ENCODE results near the gene KLK3.

The KLK3 gene

GRCh38 chr19:50821248-50821612, 33.5 kb upstream of the KLK3 start:
- peaks cover 77% of the 10 kb centered on the region for H3K27me3 ChIP-seq
- H3K4me1 ChIP-seq (ENCODE audit: control insufficient read depth in 1 of 2, insufficient read depth in 1 of 2, low read depth in 1 of 2, low read length in 1 of 2), result peaks cover 0 to 3% of the 10 kb centered on the region in 2 experiments
- no peak for TF ChIP-seq CTCF (IDR thresholded peaks at IDR 0.05)
- no peak overlapping the region for H3K27ac ChIP-seq
- H3K36me3 ChIP-seq, result no peaks in the 10 kb centered on the region
- H3K4me3 ChIP-seq (ENCODE audit: low read depth in 1 of 2, low read length in 1 of 2), result no peak overlapping the region
- no peaks in the 10 kb centered on the region for H3K9me3 ChIP-seq

- TF ChIP-seq CTCF (IDR thresholded peaks at IDR 0.05), result no peak
- peaks cover 76% of the 10 kb centered on the region for H3K27me3 ChIP-seq
- H3K4me1 ChIP-seq (ENCODE audit: control insufficient read depth in 1 of 2, insufficient read depth in 1 of 2, low read depth in 1 of 2, low read length in 1 of 2), result peaks cover 0 to 3% of the 10 kb centered on the region in 2 experiments
These were observed 33.1 kb upstream of the KLK3 start for GRCh38 chr19:50821622-50822021.

GRCh38 chr19:50822661-50823208, 32.0 kb upstream of the KLK3 start:
- Histone ChIP-seq H3K9me3 (no peaks in the 10 kb centered on the region), H3K27ac (no peak overlapping the region), H3K36me3 (no peaks in the 10 kb centered on the region), H3K4me3 (ENCODE audit: low read depth in 1 of 2, low read length in 1 of 2) (no peak overlapping the region), H3K4me1 (ENCODE audit: control insufficient read depth in 1 of 2, insufficient read depth in 1 of 2, low read depth in 1 of 2, low read length in 1 of 2) (peaks cover 0 to 3% of the 10 kb centered on the region in 2 experiments), H3K27me3 (peaks cover 73% of the 10 kb centered on the region)
- no peak for TF ChIP-seq CTCF (IDR thresholded peaks at IDR 0.05)

More at GRCh38 chr19:50821622-50822021, 33.1 kb upstream of the KLK3 start:
- H3K9me3 ChIP-seq, result no peaks in the 10 kb centered on the region
- H3K4me3 ChIP-seq (ENCODE audit: low read depth in 1 of 2, low read length in 1 of 2), result no peak overlapping the region
- H3K27ac ChIP-seq, result no peak overlapping the region
- no peaks in the 10 kb centered on the region for H3K36me3 ChIP-seq

- H3K4me1 ChIP-seq (ENCODE audit: control insufficient read depth in 1 of 2, insufficient read depth in 1 of 2, low read depth in 1 of 2, low read length in 1 of 2), result no peaks in the 10 kb centered on the region
- no peak for TF ChIP-seq CTCF (IDR thresholded peaks at IDR 0.05)
- peaks cover 65% of the 10 kb centered on the region for H3K27me3 ChIP-seq
- no peak within 1 kb of the TSS for H3K27ac ChIP-seq
- no peaks in the 10 kb centered on the region for H3K36me3 ChIP-seq
- H3K9me3 ChIP-seq, result no peaks in the 10 kb centered on the region
- no peak within 1 kb of the TSS for H3K4me3 ChIP-seq (ENCODE audit: low read depth in 1 of 2, low read length in 1 of 2)
These were observed 31.2 kb upstream of the KLK3 start, which contains the start of gene KLK1 for GRCh38 chr19:50823389-50824042. TSS of gene KLK1 (minus strand) at chr19:50823787. CDS start at chr19:50823748, 39 bp downstream.

GRCh38 chr19:50826492-50827240, 28.0 kb upstream of the KLK3 start:
- H3K9me3 ChIP-seq, result no peaks in the 10 kb centered on the region
- TF ChIP-seq CTCF (IDR thresholded peaks at IDR 0.05), result no peak
- no peak overlapping the region for H3K27ac ChIP-seq
- no peaks in the 10 kb centered on the region for H3K4me1 ChIP-seq (ENCODE audit: control insufficient read depth in 1 of 2, insufficient read depth in 1 of 2, low read depth in 1 of 2, low read length in 1 of 2)
- H3K27me3 ChIP-seq, result peaks cover 51% of the 10 kb centered on the region
- H3K4me3 ChIP-seq (ENCODE audit: low read depth in 1 of 2, low read length in 1 of 2), result no peak overlapping the region
- H3K36me3 ChIP-seq, result no peaks in the 10 kb centered on the region
